Measurements from ENCODE around the gene ACBD3.

ACBD3 gene

GRCh38 chr1:226110249-226111097 lies 76.1 kb downstream of the ACBD3 start:
- peak; percentile 79 for DNase-seq

DNA sequence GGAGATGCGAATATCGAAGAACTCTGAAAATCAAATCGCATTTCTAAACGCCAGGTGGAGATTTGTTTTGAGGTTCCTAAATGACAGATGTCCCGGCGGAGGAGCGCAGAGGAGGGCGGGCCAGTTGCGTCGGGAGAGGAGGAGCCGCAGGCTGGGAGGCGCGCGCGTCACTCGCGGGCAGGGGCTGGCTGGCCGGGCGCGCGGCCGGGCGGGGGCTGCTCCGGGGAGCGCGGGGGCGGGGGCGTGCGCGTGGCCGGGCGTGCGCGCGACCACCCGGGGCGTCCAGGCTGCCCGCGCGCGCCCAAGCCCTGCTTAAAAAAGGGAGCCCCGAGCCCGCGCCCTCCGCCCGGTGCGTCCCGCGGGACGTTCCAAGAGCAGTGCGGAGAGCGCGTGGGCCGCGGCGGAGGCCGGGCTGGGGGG lies 76.7 kb downstream of the ACBD3 start:
- peak; percentile 99 for DNase-seq

DNA sequence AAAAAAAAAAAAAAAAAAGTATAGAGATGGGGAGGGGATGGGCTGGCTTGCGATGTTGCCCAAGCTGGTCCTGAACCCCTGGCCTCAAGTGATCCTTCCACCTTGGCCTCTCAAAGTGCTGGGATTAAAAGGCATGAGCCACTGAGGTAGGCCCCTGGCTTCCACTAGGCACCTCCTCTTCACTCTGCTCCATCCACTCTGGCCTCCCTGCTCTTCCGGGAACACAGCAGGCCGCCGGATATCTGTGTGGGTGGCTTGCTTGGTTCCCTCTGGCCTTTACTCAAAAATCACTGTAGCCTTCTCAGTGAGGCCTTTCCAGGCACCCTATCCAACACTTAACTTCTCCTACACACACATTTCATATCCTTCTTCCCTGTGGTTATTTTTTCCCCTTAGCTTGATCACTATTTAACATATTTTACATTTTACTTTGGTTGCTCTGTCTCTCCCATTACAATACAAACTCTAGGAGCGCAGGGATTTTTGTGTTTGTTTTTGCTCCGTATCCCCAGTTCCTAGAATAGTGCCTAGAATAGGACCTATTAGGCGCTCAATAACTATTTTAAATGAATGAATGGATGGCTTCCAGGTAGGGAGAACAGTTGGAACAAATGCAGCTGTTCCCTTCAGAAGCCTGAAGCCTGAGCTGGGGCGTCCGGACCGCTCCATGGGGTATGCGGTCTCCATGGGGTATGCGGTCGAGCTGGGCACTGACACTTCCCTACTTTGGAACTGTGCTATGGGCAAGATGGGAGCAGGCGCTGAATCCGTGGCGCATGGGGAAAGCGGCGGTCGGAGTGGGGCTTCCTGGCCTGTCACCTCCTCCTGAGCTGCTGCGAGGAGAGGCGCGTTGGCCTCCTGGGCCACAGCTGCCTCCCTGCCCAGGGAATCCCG lies 77.4 kb downstream of the ACBD3 start:
- no peak for DNase-seq

DNA sequence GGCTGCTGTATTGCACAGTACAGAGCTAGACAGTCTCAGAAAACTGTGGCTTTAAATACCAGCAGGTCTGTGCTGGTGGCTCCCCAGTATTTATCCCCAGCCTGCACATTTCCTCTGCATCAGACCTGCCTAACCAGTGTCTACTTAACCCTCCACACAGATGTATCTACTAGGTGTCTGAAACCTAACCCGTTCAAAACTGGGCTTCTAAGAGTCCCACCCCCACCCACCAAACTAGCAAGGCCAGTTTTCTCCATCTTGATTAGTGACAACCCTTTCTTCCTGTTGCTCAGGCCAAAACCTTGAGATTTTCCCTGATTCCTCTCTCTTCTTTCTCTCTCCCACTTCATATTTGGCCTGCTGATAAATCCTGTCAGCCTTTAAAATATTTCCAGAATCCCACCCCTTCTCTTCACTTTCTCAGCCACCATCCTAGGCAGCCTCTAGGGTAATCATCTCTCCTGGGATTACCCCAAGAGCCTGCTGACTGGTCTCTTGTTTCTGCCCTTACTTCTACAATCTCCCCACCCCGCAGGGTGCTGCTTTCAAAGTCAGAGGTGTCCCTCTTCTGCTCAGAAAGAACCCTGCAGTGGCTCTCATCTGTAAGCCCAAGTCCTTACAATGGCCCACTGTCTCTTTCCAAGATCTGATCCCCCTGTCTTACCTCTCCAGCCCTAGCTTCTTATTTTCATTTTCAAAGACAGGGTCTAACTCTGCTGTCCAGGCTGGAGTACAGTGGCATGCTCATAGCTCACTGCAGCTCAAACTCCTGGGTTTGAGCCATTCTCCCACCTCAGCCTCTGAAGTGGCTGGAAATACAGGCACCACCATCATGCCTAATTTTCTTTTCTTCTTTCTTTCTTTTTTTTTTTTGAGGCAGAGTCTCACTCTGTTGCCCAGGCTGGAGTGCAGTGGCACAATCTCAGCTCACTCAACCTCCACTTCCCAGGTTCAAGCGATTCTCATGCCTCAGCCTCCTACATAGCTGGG lies 78.8 kb downstream of the ACBD3 start:
- peak; percentile 58 for DNase-seq

DNA sequence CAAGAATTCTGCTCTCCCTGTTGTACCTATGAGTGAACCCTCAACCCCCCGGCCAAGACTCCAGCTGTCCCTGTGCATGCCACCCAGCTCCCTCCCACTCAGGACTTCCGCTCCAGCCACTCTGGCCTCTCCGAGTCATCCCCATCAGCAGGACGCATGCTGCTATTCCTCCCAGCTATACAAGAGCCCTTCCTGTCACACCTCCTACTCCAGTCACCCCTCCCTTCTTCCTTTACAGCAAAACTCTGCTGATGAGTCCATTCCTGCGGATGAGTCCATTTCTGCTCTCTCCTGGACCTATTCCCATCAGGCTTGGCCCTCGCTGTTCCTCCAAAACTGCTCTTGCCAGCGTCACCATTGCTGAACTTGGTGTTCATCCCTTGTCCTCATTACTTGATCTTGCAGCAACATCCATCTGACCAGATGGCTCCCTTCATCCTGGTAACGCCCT lies 81.8 kb downstream of the ACBD3 start:
- DNase-seq = no peak

- peak; percentile 66 for DNase-seq
Observed at GRCh38 chr1:226100436-226101391, 85.8 kb downstream of the ACBD3 start.

DNA sequence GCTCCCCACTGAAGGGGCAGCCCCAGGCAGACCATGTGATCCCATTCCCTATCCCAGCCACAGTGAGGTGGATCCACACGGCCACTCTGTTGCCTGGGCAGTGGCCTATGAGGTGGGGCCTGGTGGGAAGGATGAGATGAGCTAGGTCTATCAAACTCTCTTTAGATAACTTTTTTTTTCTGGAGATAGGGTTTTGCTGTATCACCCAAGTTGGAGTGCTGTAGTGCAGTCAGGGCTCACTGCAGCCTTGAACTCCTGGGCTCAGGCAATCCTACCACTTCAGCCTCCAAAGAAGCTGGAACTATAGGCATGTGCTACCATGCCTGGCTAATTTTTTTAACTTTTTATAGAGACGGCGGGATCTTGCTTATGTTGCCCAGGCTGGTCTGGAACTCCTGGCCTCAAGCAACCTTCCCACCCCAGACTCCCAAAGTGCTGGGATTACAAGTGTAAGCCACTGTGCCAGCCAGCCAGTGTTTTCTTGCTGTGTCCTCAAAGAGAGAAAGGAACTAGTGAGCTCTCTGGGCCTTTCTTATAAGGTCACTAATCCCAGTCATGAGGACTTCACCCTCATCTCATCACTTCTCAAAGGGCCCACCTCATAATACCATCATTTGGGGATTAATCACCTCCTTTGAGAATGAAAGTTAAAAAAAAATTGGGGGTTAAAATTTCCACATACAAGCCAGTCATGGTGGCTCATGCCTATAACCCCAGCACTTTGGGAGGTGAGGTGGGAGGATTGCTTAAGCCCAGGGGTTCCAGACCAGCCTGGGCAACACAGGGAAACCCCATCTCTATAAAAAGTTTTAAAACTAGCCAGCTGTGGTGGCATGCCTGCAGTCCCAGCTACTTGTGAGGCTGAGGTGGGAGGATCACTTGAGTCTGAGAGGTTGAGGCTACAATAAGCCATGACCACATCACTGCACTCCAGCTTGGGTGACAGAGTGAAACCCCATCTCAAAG lies 87.4 kb downstream of the ACBD3 start:
- no peak for DNase-seq

DNA sequence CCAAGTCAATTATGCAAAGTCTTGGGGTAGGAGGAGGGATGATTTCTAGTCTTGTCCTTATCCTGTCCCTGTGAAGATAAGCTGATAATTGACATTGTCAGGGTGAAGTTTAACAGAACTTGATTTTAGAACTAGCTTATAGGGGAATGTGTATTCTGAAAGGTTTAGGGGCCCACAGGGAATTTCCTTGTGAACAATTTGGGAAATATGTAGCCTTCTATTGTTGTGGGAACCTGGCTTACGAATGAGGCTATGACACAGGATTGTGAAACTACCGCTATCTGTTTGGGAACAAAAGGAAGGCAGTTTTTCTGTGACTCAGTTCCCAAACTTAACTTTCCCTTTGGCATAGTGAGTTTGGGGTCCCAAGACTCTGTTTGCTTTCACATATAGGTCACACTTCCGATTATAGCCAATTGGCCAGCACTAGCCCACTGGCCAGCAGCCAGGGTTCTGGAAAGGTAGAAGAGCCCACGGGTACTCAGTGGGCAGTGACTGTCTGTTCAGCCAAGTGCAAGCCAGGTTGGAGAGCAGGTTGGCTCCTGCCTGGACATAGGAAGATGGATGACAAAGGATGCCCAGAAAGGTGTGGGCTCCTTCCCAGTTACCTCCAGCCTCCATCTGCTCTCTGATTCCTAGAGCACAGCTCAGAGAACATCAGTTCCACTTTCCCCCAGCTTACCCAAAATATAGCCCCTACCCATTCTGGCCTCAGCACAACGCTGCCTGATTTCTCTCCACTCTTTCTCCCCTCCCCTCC lies 88.5 kb downstream of the ACBD3 start:
- peak; percentile 42 for DNase-seq

GRCh38 chr1:226095286-226095685 lies 91.3 kb downstream of the ACBD3 start:
- DNase-seq = no peak
